ENCODE data around the gene EFR3B. TPM values are rescaled to one million over a fixed set of nuclear protein-coding genes. Genes with fewer than 3 reads are reported as not detected.

EFR3B gene
- total and polyA plus RNA-seq, 5 experiments from 2014 or later: 0.05 to 0.14 (median 0.06) TPM; not detected in 2

- Mint-ChIP-seq H3K4me3 (no peak overlapping the region), H3K27ac (no peak overlapping the region), H3K27me3 (no peaks in the 10 kb centered on the region), H3K4me1 (peaks cover 0 to 2% (median 0%) of the 10 kb centered on the region in 4 donors), H3K36me3 (peaks cover 0 to 6% (median 5%) of the 10 kb centered on the region in 3 donors), H3K9me3 (peaks cover 0 to 14% (median 5%) of the 10 kb centered on the region in 9 donors)
- ATAC-seq (no peak), DNase-seq (no peak)
- POLR2A ChIA-PET: no interaction called here
Measured at GRCh38 chr2:25062511-25062917, 20.6 kb downstream of the EFR3B start.

GRCh38 chr2:25063876-25064660 is 22.2 kb downstream of the EFR3B start:
- DNase-seq: no peak
- Mint-ChIP-seq H3K36me3 (peaks cover 0 to 6% (median 5%) of the 10 kb centered on the region in 3 donors), H3K27me3 (no peaks in the 10 kb centered on the region), H3K4me1 (peaks cover 0 to 2% (median 0%) of the 10 kb centered on the region in 4 donors), H3K27ac (no peak overlapping the region), H3K9me3 (peaks cover 0 to 14% (median 5%) of the 10 kb centered on the region in 9 donors), H3K4me3 (no peak overlapping the region)
- no peak for ATAC-seq
- POLR2A ChIA-PET: no interaction called here

GRCh38 chr2:25065768-25066167 is 23.9 kb downstream of the EFR3B start:
- peaks cover 0 to 2% (median 0%) of the 10 kb centered on the region in 4 donors for H3K4me1 Mint-ChIP-seq
- peak overlapping the region in 1 of 10 donors; percentile 65 for H3K27ac Mint-ChIP-seq
- H3K27me3 Mint-ChIP-seq: no peaks in the 10 kb centered on the region
- no peak for DNase-seq
- H3K4me3 Mint-ChIP-seq: no peak overlapping the region
- peaks cover 0 to 14% (median 5%) of the 10 kb centered on the region in 9 donors for H3K9me3 Mint-ChIP-seq
- peaks cover 0 to 6% (median 5%) of the 10 kb centered on the region in 3 donors for H3K36me3 Mint-ChIP-seq
- POLR2A ChIA-PET: no interaction called here
- ATAC-seq: no peak

- Mint-ChIP-seq H3K4me3 (no peak overlapping the region), H3K9me3 (peaks cover 0 to 14% (median 5%) of the 10 kb centered on the region in 9 donors), H3K36me3 (peaks cover 0 to 6% (median 5%) of the 10 kb centered on the region in 3 donors), H3K4me1 (peaks cover 0 to 2% (median 0%) of the 10 kb centered on the region in 4 donors), H3K27ac (no peak overlapping the region), H3K27me3 (no peaks in the 10 kb centered on the region)
- POLR2A ChIA-PET: no interaction called here
- DNase-seq: no peak
- ATAC-seq: no peak
Measured at GRCh38 chr2:25066455-25066854, 24.6 kb downstream of the EFR3B start.

- ATAC-seq (no peak), DNase-seq (no peak)
- H3K4me1 Mint-ChIP-seq: peaks cover 0 to 2% (median 0%) of the 10 kb centered on the region in 4 donors
- H3K27ac Mint-ChIP-seq: no peak overlapping the region
- peaks cover 0 to 14% (median 5%) of the 10 kb centered on the region in 9 donors for H3K9me3 Mint-ChIP-seq
- POLR2A ChIA-PET: no interaction called here
- peaks cover 0 to 6% (median 5%) of the 10 kb centered on the region in 3 donors for H3K36me3 Mint-ChIP-seq
- H3K27me3 Mint-ChIP-seq: peaks cover 0 to 2% (median 0%) of the 10 kb centered on the region in 5 donors
- H3K4me3 Mint-ChIP-seq: no peak overlapping the region
Measured at GRCh38 chr2:25068217-25068616, 26.3 kb downstream of the EFR3B start.

GRCh38 chr2:25071966-25072365 is 30.1 kb downstream of the EFR3B start:
- Mint-ChIP-seq H3K36me3 (no peaks in the 10 kb centered on the region), H3K4me1 (peaks cover 0 to 2% (median 0%) of the 10 kb centered on the region in 4 donors), H3K9me3 (peaks cover 0 to 4% (median 0%) of the 10 kb centered on the region in 9 donors), H3K4me3 (no peak overlapping the region), H3K27ac (no peak overlapping the region), H3K27me3 (peaks cover 0 to 5% (median 2%) of the 10 kb centered on the region in 5 donors)
- ATAC-seq (no peak), DNase-seq (no peak)
- POLR2A ChIA-PET: no interaction called here

- POLR2A ChIA-PET: no interaction called here
- ATAC-seq: no peak
Measured at GRCh38 chr2:25072606-25073005, 30.7 kb downstream of the EFR3B start.

GRCh38 chr2:25073025-25073424 is 31.1 kb downstream of the EFR3B start:
- peaks cover 0 to 2% (median 0%) of the 10 kb centered on the region in 4 donors for H3K4me1 Mint-ChIP-seq
- no peaks in the 10 kb centered on the region for H3K9me3 Mint-ChIP-seq
- no peak overlapping the region for H3K27ac Mint-ChIP-seq
- DNase-seq (no peak), ATAC-seq (no peak)
- no peak overlapping the region for H3K4me3 Mint-ChIP-seq
- no peaks in the 10 kb centered on the region for H3K36me3 Mint-ChIP-seq
- H3K27me3 Mint-ChIP-seq: peaks cover 0 to 8% (median 5%) of the 10 kb centered on the region in 5 donors
- POLR2A ChIA-PET: interaction anchor here (1.0 kb wide), 1 partner anchor 9 kb away, joined by 3 read pairs; no protein-coding TSS in a partner anchor

More at GRCh38 chr2:25072606-25073005, 30.7 kb downstream of the EFR3B start:
- H3K27ac Mint-ChIP-seq: no peak overlapping the region
- H3K9me3 Mint-ChIP-seq: no peaks in the 10 kb centered on the region
- H3K4me3 Mint-ChIP-seq: no peak overlapping the region
- peaks cover 0 to 5% (median 2%) of the 10 kb centered on the region in 5 donors for H3K27me3 Mint-ChIP-seq
- no peak for DNase-seq
- H3K36me3 Mint-ChIP-seq: no peaks in the 10 kb centered on the region
- H3K4me1 Mint-ChIP-seq: peaks cover 0 to 2% (median 0%) of the 10 kb centered on the region in 4 donors

- Mint-ChIP-seq H3K9me3 (no peaks in the 10 kb centered on the region), H3K36me3 (no peaks in the 10 kb centered on the region), H3K27ac (no peak overlapping the region), H3K4me3 (no peak overlapping the region), H3K4me1 (peaks cover 0 to 2% (median 0%) of the 10 kb centered on the region in 4 donors), H3K27me3 (peaks cover 0 to 12% (median 7%) of the 10 kb centered on the region in 5 donors)
- no peak for ATAC-seq
- POLR2A ChIA-PET: interaction anchor here (1.0 kb wide), 1 partner anchor 8 kb away, joined by 3 read pairs; no protein-coding TSS in a partner anchor
- no peak for DNase-seq
Measured at GRCh38 chr2:25073914-25074313, 32.0 kb downstream of the EFR3B start.

- ATAC-seq (no peak), DNase-seq (no peak)
- peaks cover 0 to 2% (median 0%) of the 10 kb centered on the region in 4 donors for H3K4me1 Mint-ChIP-seq
- H3K36me3 Mint-ChIP-seq: no peaks in the 10 kb centered on the region
- H3K9me3 Mint-ChIP-seq: no peaks in the 10 kb centered on the region
- POLR2A ChIA-PET: no interaction called here
- peaks cover 0 to 14% (median 8%) of the 10 kb centered on the region in 5 donors for H3K27me3 Mint-ChIP-seq
- H3K4me3 Mint-ChIP-seq: no peak overlapping the region
- H3K27ac Mint-ChIP-seq: no peak overlapping the region
Measured at GRCh38 chr2:25074826-25075225, 33.0 kb downstream of the EFR3B start.

GRCh38 chr2:25076749-25077148 is 34.9 kb downstream of the EFR3B start:
- H3K4me1 Mint-ChIP-seq: peaks cover 0 to 2% (median 0%) of the 10 kb centered on the region in 4 donors
- ATAC-seq: no peak
- POLR2A ChIA-PET: no interaction called here
- no peaks in the 10 kb centered on the region for H3K36me3 Mint-ChIP-seq
- no peak for DNase-seq
- H3K4me3 Mint-ChIP-seq: no peak overlapping the region
- no peak overlapping the region for H3K27ac Mint-ChIP-seq
- no peaks in the 10 kb centered on the region for H3K9me3 Mint-ChIP-seq
- peaks cover 6 to 16% (median 8%) of the 10 kb centered on the region in 5 donors for H3K27me3 Mint-ChIP-seq

GRCh38 chr2:25077789-25078169 is 35.9 kb downstream of the EFR3B start:
- Mint-ChIP-seq H3K27me3 (peaks cover 7 to 17% (median 12%) of the 10 kb centered on the region in 5 donors), H3K4me1 (peaks cover 0 to 2% (median 0%) of the 10 kb centered on the region in 4 donors), H3K4me3 (no peak overlapping the region), H3K36me3 (no peaks in the 10 kb centered on the region), H3K9me3 (no peaks in the 10 kb centered on the region), H3K27ac (no peak overlapping the region)
- DNase-seq (no peak), ATAC-seq (no peak)
- POLR2A ChIA-PET: no interaction called here

All from naive thymus-derived CD8-positive, alpha-beta T cell (primary cell).